ENCODE results near the gene SCARB1. TPM values are rescaled to one million over a fixed set of nuclear protein-coding genes. Genes with fewer than 3 reads are reported as not detected.

The SCARB1 gene
- total RNA-seq, 4 donors from 2014 or later, result 8.3 to 24.1 (median 13.0) TPM

GRCh38 chr12:124753993-124754392 lies 109.7 kb downstream of the SCARB1 start:
- Histone ChIP-seq H3K27ac (replicated peaks in 1 of 4) (peak overlapping the region; percentile 88 to 95 (median 94)), H3K4me3 (no peak overlapping the region), H3K27me3 (no peaks in the 10 kb centered on the region), H3K4me1 (peaks cover 32 to 79% (median 71%) of the 10 kb centered on the region in 4 donors), H3K36me3 (no peaks in the 10 kb centered on the region), H3K9me3 (no peaks in the 10 kb centered on the region)
- no peak for DNase-seq (ENCODE audit: extremely low spot score)
- intact Hi-C loops (cut with DNase I), result no loop called here
- TF ChIP-seq EP300 (IDR thresholded peaks at IDR 0.05) (no peak), CTCF (IDR thresholded peaks at IDR 0.05) (no peak), POLR2A (IDR thresholded peaks at IDR 0.05; ENCODE audit: low read depth) (no peak)
- 97% methylated on average over 4 of the region's 4 CpGs for WGBS

GRCh38 chr12:124753228-124753591 lies 110.5 kb downstream of the SCARB1 start:
- TF ChIP-seq CTCF (IDR thresholded peaks at IDR 0.05) (no peak), POLR2A (IDR thresholded peaks at IDR 0.05; ENCODE audit: low read depth) (no peak), EP300 (IDR thresholded peaks at IDR 0.05) (no peak), POLR2AphosphoS5 (IDR thresholded peaks at IDR 0.05) (peak in 1 of 2 donors; percentile 22)
- peak overlapping the region; percentile 88 to 95 (median 94) for H3K27ac ChIP-seq (replicated peaks in 1 of 4)
- no peaks in the 10 kb centered on the region for H3K36me3 ChIP-seq
- no peak for DNase-seq (ENCODE audit: extremely low spot score)
- no peak overlapping the region for H3K4me3 ChIP-seq
- H3K27me3 ChIP-seq, result no peaks in the 10 kb centered on the region
- WGBS, result 85% methylated on average over 7 of the region's 11 CpGs
- intact Hi-C loops (cut with DNase I), result no loop called here
- H3K9me3 ChIP-seq, result no peaks in the 10 kb centered on the region
- peaks cover 27 to 73% (median 68%) of the 10 kb centered on the region in 4 donors for H3K4me1 ChIP-seq

- Histone ChIP-seq H3K4me3 (no peak overlapping the region), H3K36me3 (no peaks in the 10 kb centered on the region), H3K27me3 (no peaks in the 10 kb centered on the region), H3K27ac (replicated peaks in 1 of 4) (peak overlapping the region; percentile 88 to 95 (median 94)), H3K9me3 (no peaks in the 10 kb centered on the region), H3K4me1 (peaks cover 28 to 77% (median 69%) of the 10 kb centered on the region in 4 donors)
- DNase-seq (ENCODE audit: extremely low spot score), result no peak
- no peak for TF ChIP-seq POLR2A (IDR thresholded peaks at IDR 0.05; ENCODE audit: low read depth)
- peak in 1 of 2 donors; percentile 3 for TF ChIP-seq POLR2AphosphoS5 (IDR thresholded peaks at IDR 0.05)
- WGBS, result 62% methylated on average over 10 of the region's 10 CpGs
- intact Hi-C loops (cut with DNase I), result no loop called here
Observed at GRCh38 chr12:124752437-124753227, 111.0 kb downstream of the SCARB1 start.

GRCh38 chr12:124751654-124752355 lies 111.9 kb downstream of the SCARB1 start:
- peak overlapping the region; percentile 88 to 95 (median 94) for H3K27ac ChIP-seq (replicated peaks in 1 of 4)
- H3K9me3 ChIP-seq, result no peaks in the 10 kb centered on the region
- 87% methylated on average over 12 of the region's 14 CpGs for WGBS
- no peaks in the 10 kb centered on the region for H3K36me3 ChIP-seq
- intact Hi-C loops (cut with DNase I), result no loop called here
- TF ChIP-seq POLR2AphosphoS5 (IDR thresholded peaks at IDR 0.05), result no peak
- TF ChIP-seq EP300 (IDR thresholded peaks at IDR 0.05), result no peak
- no peak for TF ChIP-seq POLR2A (IDR thresholded peaks at IDR 0.05; ENCODE audit: low read depth)
- no peak overlapping the region for H3K4me3 ChIP-seq
- DNase-seq (ENCODE audit: extremely low spot score), result no peak
- peaks cover 35 to 86% (median 77%) of the 10 kb centered on the region in 4 donors for H3K4me1 ChIP-seq
- no peaks in the 10 kb centered on the region for H3K27me3 ChIP-seq

GRCh38 chr12:124750787-124751471 lies 112.7 kb downstream of the SCARB1 start:
- TF ChIP-seq EP300 (IDR thresholded peaks at IDR 0.05) (no peak), CTCF (IDR thresholded peaks at IDR 0.05) (no peak), POLR2A (IDR thresholded peaks at IDR 0.05; ENCODE audit: low read depth) (no peak)

More at GRCh38 chr12:124750787-124751471, 112.7 kb downstream of the SCARB1 start:
- Histone ChIP-seq H3K4me3 (no peak overlapping the region), H3K27me3 (no peaks in the 10 kb centered on the region), H3K27ac (replicated peaks in 1 of 4) (peak overlapping the region in 3 of 4 donors; percentile 32 to 95 (median 95)), H3K9me3 (no peaks in the 10 kb centered on the region), H3K4me1 (peaks cover 39 to 87% (median 79%) of the 10 kb centered on the region in 4 donors), H3K36me3 (no peaks in the 10 kb centered on the region)
- 71% methylated on average over 15 of the region's 19 CpGs for WGBS
- no peak for DNase-seq (ENCODE audit: extremely low spot score)
- intact Hi-C loops (cut with DNase I), result no loop called here

Measured in esophagus muscularis mucosa (tissue), 4 donors.